HepG2 (cell line): ENCODE measurements around the gene GRK5. TPM values are rescaled to one million over a fixed set of nuclear protein-coding genes. Genes with fewer than 3 reads are reported as not detected.

Experiments used
- CBX1 ChIP-seq: IDR thresholded peaks from one replicate; pipeline ENCODE4 v1.6.1; 2016; ENCODE audit warnings: antibody characterized with exemption, low read depth
- FOXJ3 ChIP-seq: sonication (generic); formaldehyde crosslinking; IDR thresholded peaks from 2 replicates; pipeline ENCODE4 v1.4.0; 2020; ENCODE audit warnings: missing genetic modification reagents, mild to moderate bottlenecking, borderline replicate concordance
- FOXP4 ChIP-seq: sonication (generic); formaldehyde crosslinking; IDR thresholded peaks from 2 replicates; pipeline ENCODE4 v1.4.0; 2020; ENCODE audit warnings: missing genetic modification reagents
- MZF1 ChIP-seq: sonication (generic); formaldehyde crosslinking; IDR thresholded peaks from 2 replicates; pipeline ENCODE4 v1.8.1; 2023; ENCODE audit warnings: mild to moderate bottlenecking, missing genetic modification reagents, borderline replicate concordance
- NFYC ChIP-seq: IDR thresholded peaks from 2 replicates; pipeline ENCODE4 v1.6.1; 2016; ENCODE audit warnings: missing genetic modification reagents, missing compliant biosample characterization
- PHB2 ChIP-seq: fragments of 450-650 bp; IDR thresholded peaks from 2 replicates; pipeline ENCODE4 v1.6.1; 2018; ENCODE audit not compliant: partially characterized antibody
- POGK ChIP-seq: sonication (generic); formaldehyde crosslinking; conservative IDR thresholded peaks from 2 replicates; pipeline ENCODE4 v1.8.0; 2022; ENCODE audit warnings: mild to moderate bottlenecking, moderate library complexity, missing genetic modification reagents
- PPARG ChIP-seq: conservative IDR thresholded peaks from 2 replicates; pipeline ENCODE4 v1.6.1; 2016; ENCODE audit warnings: missing biosample characterization, missing genetic modification reagents
- TBP ChIP-seq: sonication (generic); formaldehyde crosslinking; IDR thresholded peaks from 2 replicates; pipeline ENCODE4 v1.5.0; 2020; ENCODE audit warnings: missing genetic modification reagents
- TFDP2 ChIP-seq: sonication (generic); formaldehyde crosslinking; IDR thresholded peaks from 2 replicates; pipeline ENCODE4 v1.4.0; 2020; ENCODE audit warnings: missing genetic modification reagents
- THAP11 ChIP-seq: IDR thresholded peaks from 2 replicates; pipeline ENCODE4 v1.6.1; 2016; ENCODE audit warnings: missing biosample characterization, missing genetic modification reagents
- THAP9 ChIP-seq: sonication (generic); formaldehyde crosslinking; IDR thresholded peaks from 2 replicates; pipeline ENCODE4; 2020; ENCODE audit warnings: missing genetic modification reagents, mild to moderate bottlenecking, borderline replicate concordance
- ZNF136 ChIP-seq: sonication (generic); formaldehyde crosslinking; IDR thresholded peaks from 2 replicates; pipeline ENCODE4 v1.8.1; 2022; ENCODE audit warnings: low read depth, mild to moderate bottlenecking, moderate library complexity, missing genetic modification reagents
- ZNF335 ChIP-seq: sonication (generic); formaldehyde crosslinking; IDR thresholded peaks from 2 replicates; pipeline ENCODE4 v1.4.0; 2020; ENCODE audit warnings: missing genetic modification reagents
- ZNF350 ChIP-seq: sonication (generic); formaldehyde crosslinking; IDR thresholded peaks from 2 replicates; pipeline ENCODE4 v1.4.0; 2020; ENCODE audit warnings: mild to moderate bottlenecking, low read depth, missing genetic modification reagents, borderline replicate concordance
- ZNF597 ChIP-seq: sonication (generic); formaldehyde crosslinking; IDR thresholded peaks from 2 replicates; pipeline ENCODE4 v1.5.0; 2020; ENCODE audit warnings: missing genetic modification reagents
- ZNF614 ChIP-seq: IDR thresholded peaks from 2 replicates; pipeline ENCODE4 v1.6.1; 2018; ENCODE audit warnings: missing biosample characterization, missing genetic modification reagents, inconsistent platforms, borderline replicate concordance
- ZNF768 ChIP-seq: sonication (generic); formaldehyde crosslinking; IDR thresholded peaks from 2 replicates; pipeline ENCODE4 v1.4.0; 2020; ENCODE audit warnings: missing genetic modification reagents
- ZNF770 ChIP-seq: sonication (generic); formaldehyde crosslinking; IDR thresholded peaks from 2 replicates; pipeline ENCODE4 v1.5.0; 2020; ENCODE audit warnings: mild to moderate bottlenecking, missing genetic modification reagents
- polyA plus RNA-seq, 8 experiments: library from polyadenylated mRNA; depleted of rRNA in 3 of 8; stranded (reverse) in 7 of 8; unstranded in 1 of 8; fragments of >200 nt; fragmentation: Illumina TruSeq in 4 of 8; extraction: Trizol in 4 of 8; gene quantifications; 2 replicates each; pipeline versions ENCODE4 v1.2.1 to v1.2.3, GENCODE V29; 2011 to 2016; ENCODE audit warnings: low read depth in 4 of 8, missing spikeins in 1 of 8, mixed read lengths in 1 of 8; ENCODE audit not compliant: insufficient read depth in 1 of 8
- total RNA-seq, 5 experiments: library from RNA; depleted of rRNA; stranded (reverse); fragments of >200 nt; fragmentation: Illumina TruSeq; extraction: Trizol; gene quantifications; 2 replicates each; pipeline ENCODE4 v1.2.3, GENCODE V29; 2016; ENCODE audit warnings: low read depth in 1 of 5

GRK5 gene
- total and polyA plus RNA-seq, 2 of the 13 experiments (the other 11 are each of a cell fraction or from before 2014, with no cell fraction given): 10.4 to 12.6 TPM

- TF ChIP-seq ZNF614 (CRISPR knock-in tag): no peak
- no peak for TF ChIP-seq FOXP4 (CRISPR knock-in tag)
- TF ChIP-seq PHB2: no peak
- no peak for TF ChIP-seq FOXJ3 (CRISPR knock-in tag)
- TF ChIP-seq ZNF770 (CRISPR knock-in tag): no peak
- no peak for TF ChIP-seq ZNF335 (CRISPR knock-in tag)
- no peak for TF ChIP-seq TBP (CRISPR knock-in tag)
- peak; percentile 72; the same call in 1 of the 2 replicates for TF ChIP-seq PPARG (CRISPR knock-in tag)
- no peak for TF ChIP-seq ZNF597
- no peak for TF ChIP-seq ZNF350
- TF ChIP-seq ZNF136 (CRISPR knock-in tag): no peak
- peak; percentile 93 for TF ChIP-seq ZNF768
- no peak for TF ChIP-seq THAP11 (CRISPR knock-in tag)
- TF ChIP-seq THAP9 (CRISPR knock-in tag): no peak
- TF ChIP-seq CBX1: no peak
- TF ChIP-seq MZF1 (CRISPR knock-in tag): no peak
- TF ChIP-seq POGK (CRISPR knock-in tag): no peak
- TF ChIP-seq NFYC: no peak
- TF ChIP-seq TFDP2 (CRISPR knock-in tag): no peak
Measured at GRCh38 chr10:119302591-119303253, 95.4 kb downstream of the GRK5 start (continued).
